ENCODE measurements around the gene ADGRG6. TPM values are rescaled to one million over a fixed set of nuclear protein-coding genes. Genes with fewer than 3 reads are reported as not detected.

The ADGRG6 gene
- total and polyA plus RNA-seq, 12 donors: 0.72 to 24.6 (median 5.3) TPM

DNA sequence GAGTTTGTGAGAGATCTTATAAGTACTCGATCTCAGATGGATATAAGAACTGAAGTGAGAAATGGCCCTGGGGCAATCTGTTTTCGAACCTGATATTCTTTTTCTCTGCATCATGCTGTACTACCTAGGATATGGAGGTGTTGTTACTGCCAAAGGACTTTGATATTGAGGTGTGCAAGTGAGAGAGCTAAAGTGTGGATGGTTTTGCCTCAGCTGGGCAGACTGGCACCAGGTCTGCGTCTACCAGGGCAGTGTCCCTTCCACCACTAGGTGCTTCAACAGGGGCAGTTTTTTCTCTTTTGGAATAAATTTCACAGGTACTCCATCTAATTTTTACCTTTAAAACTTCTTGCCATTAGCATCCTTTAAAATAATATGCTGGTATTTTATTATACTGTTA, 35.0 kb downstream of the ADGRG6 start:
- TF ChIP-seq CTCF (IDR thresholded peaks at IDR 0.05) (no peak), POLR2A (IDR thresholded peaks at IDR 0.05) (no peak)
- no peaks in the 10 kb centered on the region for H3K36me3 ChIP-seq (replicated peaks in 1 of 2)
- no peak overlapping the region for H3K27ac ChIP-seq
- no peaks in the 10 kb centered on the region for H3K4me1 ChIP-seq (replicated peaks in 1 of 2)
- no peak for DNase-seq
- intact Hi-C loops (cut with DNase I): no loop called here
- no peaks in the 10 kb centered on the region for H3K9me3 ChIP-seq (replicated peaks in 1 of 3)
- no peaks in the 10 kb centered on the region for H3K27me3 ChIP-seq
- 59 to 83% (median 71%) methylated on average over 3 of the region's 3 CpGs for WGBS, 4 donors
- H3K4me3 ChIP-seq: no peak overlapping the region

- Histone ChIP-seq H3K4me3 (no peak overlapping the region), H3K27me3 (no peaks in the 10 kb centered on the region), H3K4me1 (replicated peaks in 1 of 2) (no peaks in the 10 kb centered on the region), H3K36me3 (replicated peaks in 1 of 2) (no peaks in the 10 kb centered on the region), H3K9me3 (replicated peaks in 1 of 3) (no peaks in the 10 kb centered on the region), H3K27ac (no peak overlapping the region)
- intact Hi-C loops (cut with DNase I): no loop called here
- TF ChIP-seq CTCF (IDR thresholded peaks at IDR 0.05) (no peak), POLR2A (IDR thresholded peaks at IDR 0.05) (no peak)
- no peak for DNase-seq
- WGBS, 4 donors: 62 to 83% (median 71%) methylated on average over 2 of the region's 2 CpGs
Observed at GRCh38 chr6:142339113-142339512, 37.3 kb downstream of the ADGRG6 start.

GRCh38 chr6:142339968-142340658, 38.3 kb downstream of the ADGRG6 start:
- intact Hi-C loops (cut with DNase I): no loop called here
- H3K27me3 ChIP-seq: no peaks in the 10 kb centered on the region
- no peak overlapping the region for H3K27ac ChIP-seq
- H3K36me3 ChIP-seq (replicated peaks in 1 of 2): no peaks in the 10 kb centered on the region
- DNase-seq: no peak
- no peaks in the 10 kb centered on the region for H3K9me3 ChIP-seq (replicated peaks in 1 of 3)
- TF ChIP-seq CTCF (IDR thresholded peaks at IDR 0.05) (no peak), POLR2A (IDR thresholded peaks at IDR 0.05) (no peak)
- no peaks in the 10 kb centered on the region for H3K4me1 ChIP-seq (replicated peaks in 1 of 2)
- 41 to 74% (median 65%) methylated on average over 1 of the region's 1 CpG for WGBS, 4 donors
- H3K4me3 ChIP-seq: no peak overlapping the region

DNA sequence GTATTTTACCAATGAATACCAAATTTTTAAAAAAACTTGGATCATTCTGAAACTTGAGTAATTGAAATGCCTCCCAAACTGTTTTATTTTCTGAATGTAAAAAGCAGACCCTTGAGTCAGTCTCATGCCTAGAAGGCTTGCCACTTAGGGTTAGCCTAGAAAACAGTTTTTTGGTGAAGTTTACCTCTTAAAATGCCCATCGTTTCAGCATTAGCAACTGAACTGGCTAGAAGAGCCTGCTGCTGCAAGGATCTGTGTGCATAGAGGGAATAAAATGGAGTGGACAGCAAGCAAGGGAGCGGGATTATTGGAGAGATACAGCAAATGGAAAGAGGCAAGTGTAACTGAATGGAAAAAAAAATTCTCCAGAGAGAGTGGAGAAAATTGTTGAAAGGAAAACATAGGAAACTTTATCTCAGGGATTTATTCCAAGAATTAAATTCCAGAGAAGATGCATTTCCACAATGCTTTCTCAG, 40.1 kb downstream of the ADGRG6 start:
- Histone ChIP-seq H3K36me3 (replicated peaks in 1 of 2) (no peaks in the 10 kb centered on the region), H3K4me3 (no peak overlapping the region), H3K9me3 (replicated peaks in 1 of 3) (no peaks in the 10 kb centered on the region), H3K4me1 (replicated peaks in 1 of 2) (no peaks in the 10 kb centered on the region), H3K27me3 (no peaks in the 10 kb centered on the region), H3K27ac (no peak overlapping the region)
- DNase-seq: no peak
- TF ChIP-seq POLR2A (IDR thresholded peaks at IDR 0.05) (no peak), CTCF (IDR thresholded peaks at IDR 0.05) (no peak)
- intact Hi-C loops (cut with DNase I): no loop called here
- 74 to 79% (median 77%) methylated on average over 2 of the region's 2 CpGs for WGBS, 4 donors
